HEK293 (cell line): ENCODE results near the gene ESR2.

ENCODE experiments used
- HOXA7 ChIP-seq: sonication (generic); formaldehyde crosslinking; IDR thresholded peaks from 2 replicates; pipeline ENCODE4 v1.8.1; 2022; ENCODE audit warnings: missing genetic modification reagents, borderline replicate concordance
- ZNF501 ChIP-seq: fragments of 450-650 bp; formaldehyde crosslinking; IDR thresholded peaks from 2 replicates; pipeline ENCODE4 v1.5.1; 2016; ENCODE audit warnings: missing biosample characterization, missing genetic modification characterization
- TF ChIP-seq, protein P1 (sequence below): fragments of 450-650 bp; formaldehyde crosslinking; IDR thresholded peaks from 2 replicates; pipeline ENCODE4 v1.5.1; 2016; ENCODE audit warnings: missing biosample characterization, missing genetic modification characterization
- TF ChIP-seq, protein P2 (sequence below): fragments of 450-650 bp; formaldehyde crosslinking; IDR thresholded peaks from 2 replicates; pipeline ENCODE4 v1.5.1; 2016; ENCODE audit warnings: missing biosample characterization, missing genetic modification characterization, low read depth
- TF ChIP-seq, protein P3 (sequence below): fragments of 450-650 bp; formaldehyde crosslinking; IDR thresholded peaks from 2 replicates; pipeline ENCODE4 v1.5.1; 2016; ENCODE audit warnings: missing biosample characterization, missing genetic modification characterization
- TF ChIP-seq, protein P4 (sequence below): fragments of 450-650 bp; formaldehyde crosslinking; optimal IDR thresholded peaks from 2 replicates; pipeline ENCODE3; 2016; ENCODE audit warnings: missing biosample characterization, mild to moderate bottlenecking, missing genetic modification characterization

DNA sequence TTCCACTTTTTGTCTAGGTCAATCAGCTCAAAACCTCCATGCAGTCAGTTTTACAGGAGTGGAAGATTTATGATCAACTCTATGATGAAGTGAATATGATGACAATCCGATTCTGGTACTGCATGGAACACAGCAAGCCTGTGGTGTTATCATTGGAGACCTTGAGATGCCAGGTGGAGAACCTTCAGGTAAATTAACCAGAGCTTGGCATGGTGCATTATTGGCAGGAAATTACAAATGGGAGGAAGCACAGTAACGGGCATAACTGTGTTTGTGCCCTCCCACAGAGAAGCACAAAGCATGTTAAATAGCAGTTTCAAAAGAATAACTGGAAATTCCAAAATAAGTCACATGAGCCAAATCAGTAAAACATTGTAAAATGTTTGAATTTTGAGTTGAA, 135.6 kb downstream of the ESR2 start:
- TF ChIP-seq, protein P1, sequence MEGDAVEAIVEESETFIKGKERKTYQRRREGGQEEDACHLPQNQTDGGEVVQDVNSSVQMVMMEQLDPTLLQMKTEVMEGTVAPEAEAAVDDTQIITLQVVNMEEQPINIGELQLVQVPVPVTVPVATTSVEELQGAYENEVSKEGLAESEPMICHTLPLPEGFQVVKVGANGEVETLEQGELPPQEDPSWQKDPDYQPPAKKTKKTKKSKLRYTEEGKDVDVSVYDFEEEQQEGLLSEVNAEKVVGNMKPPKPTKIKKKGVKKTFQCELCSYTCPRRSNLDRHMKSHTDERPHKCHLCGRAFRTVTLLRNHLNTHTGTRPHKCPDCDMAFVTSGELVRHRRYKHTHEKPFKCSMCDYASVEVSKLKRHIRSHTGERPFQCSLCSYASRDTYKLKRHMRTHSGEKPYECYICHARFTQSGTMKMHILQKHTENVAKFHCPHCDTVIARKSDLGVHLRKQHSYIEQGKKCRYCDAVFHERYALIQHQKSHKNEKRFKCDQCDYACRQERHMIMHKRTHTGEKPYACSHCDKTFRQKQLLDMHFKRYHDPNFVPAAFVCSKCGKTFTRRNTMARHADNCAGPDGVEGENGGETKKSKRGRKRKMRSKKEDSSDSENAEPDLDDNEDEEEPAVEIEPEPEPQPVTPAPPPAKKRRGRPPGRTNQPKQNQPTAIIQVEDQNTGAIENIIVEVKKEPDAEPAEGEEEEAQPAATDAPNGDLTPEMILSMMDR (tag by site-specific recombination) = no peak
- TF ChIP-seq ZNF501 (tag by site-specific recombination) (no peak), HOXA7 (CRISPR knock-in tag) (no peak)
- TF ChIP-seq, protein P2, sequence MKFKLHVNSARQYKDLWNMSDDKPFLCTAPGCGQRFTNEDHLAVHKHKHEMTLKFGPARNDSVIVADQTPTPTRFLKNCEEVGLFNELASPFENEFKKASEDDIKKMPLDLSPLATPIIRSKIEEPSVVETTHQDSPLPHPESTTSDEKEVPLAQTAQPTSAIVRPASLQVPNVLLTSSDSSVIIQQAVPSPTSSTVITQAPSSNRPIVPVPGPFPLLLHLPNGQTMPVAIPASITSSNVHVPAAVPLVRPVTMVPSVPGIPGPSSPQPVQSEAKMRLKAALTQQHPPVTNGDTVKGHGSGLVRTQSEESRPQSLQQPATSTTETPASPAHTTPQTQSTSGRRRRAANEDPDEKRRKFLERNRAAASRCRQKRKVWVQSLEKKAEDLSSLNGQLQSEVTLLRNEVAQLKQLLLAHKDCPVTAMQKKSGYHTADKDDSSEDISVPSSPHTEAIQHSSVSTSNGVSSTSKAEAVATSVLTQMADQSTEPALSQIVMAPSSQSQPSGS (tag by site-specific recombination) = no peak
- TF ChIP-seq, protein P3, sequence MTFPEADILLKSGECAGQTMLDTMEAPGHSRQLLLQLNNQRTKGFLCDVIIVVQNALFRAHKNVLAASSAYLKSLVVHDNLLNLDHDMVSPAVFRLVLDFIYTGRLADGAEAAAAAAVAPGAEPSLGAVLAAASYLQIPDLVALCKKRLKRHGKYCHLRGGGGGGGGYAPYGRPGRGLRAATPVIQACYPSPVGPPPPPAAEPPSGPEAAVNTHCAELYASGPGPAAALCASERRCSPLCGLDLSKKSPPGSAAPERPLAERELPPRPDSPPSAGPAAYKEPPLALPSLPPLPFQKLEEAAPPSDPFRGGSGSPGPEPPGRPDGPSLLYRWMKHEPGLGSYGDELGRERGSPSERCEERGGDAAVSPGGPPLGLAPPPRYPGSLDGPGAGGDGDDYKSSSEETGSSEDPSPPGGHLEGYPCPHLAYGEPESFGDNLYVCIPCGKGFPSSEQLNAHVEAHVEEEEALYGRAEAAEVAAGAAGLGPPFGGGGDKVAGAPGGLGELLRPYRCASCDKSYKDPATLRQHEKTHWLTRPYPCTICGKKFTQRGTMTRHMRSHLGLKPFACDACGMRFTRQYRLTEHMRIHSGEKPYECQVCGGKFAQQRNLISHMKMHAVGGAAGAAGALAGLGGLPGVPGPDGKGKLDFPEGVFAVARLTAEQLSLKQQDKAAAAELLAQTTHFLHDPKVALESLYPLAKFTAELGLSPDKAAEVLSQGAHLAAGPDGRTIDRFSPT (tag by site-specific recombination) = no peak
- TF ChIP-seq, protein P4, sequence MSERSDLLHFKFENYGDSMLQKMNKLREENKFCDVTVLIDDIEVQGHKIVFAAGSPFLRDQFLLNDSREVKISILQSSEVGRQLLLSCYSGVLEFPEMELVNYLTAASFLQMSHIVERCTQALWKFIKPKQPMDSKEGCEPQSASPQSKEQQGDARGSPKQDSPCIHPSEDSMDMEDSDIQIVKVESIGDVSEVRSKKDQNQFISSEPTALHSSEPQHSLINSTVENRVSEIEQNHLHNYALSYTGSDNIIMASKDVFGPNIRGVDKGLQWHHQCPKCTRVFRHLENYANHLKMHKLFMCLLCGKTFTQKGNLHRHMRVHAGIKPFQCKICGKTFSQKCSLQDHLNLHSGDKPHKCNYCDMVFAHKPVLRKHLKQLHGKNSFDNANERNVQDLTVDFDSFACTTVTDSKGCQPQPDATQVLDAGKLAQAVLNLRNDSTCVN = no peak
